ENCODE measurements around the gene TCIRG1.

- TF ChIP-seq POLR2AphosphoS5 (IDR thresholded peaks at IDR 0.05; ENCODE audit: low read depth, low read length) (peak; percentile 3; the same call in 1 of the 2 replicates), POLR2A (IDR thresholded peaks at IDR 0.05; ENCODE audit: low read depth, low read length) (peak; percentile 40; the same call in 1 of the 2 replicates), SPI1 (IDR thresholded peaks at IDR 0.05; ENCODE audit: low read depth, low read length) (no peak), TAF1 (IDR thresholded peaks at IDR 0.05; ENCODE audit: low read depth, low read length) (no peak), PAX5 (IDR thresholded peaks at IDR 0.05; ENCODE audit: insufficient read depth, low read length, severe bottlenecking) (no peak), POU2F2 (IDR thresholded peaks at IDR 0.05; ENCODE audit: low read depth, low read length) (no peak; the same call in 1 of the 2 replicates)
Measured at GRCh38 chr11:68056317-68057285, 17.8 kb downstream of the TCIRG1 start.

Data from GM12891 (cell line).